Measurements from ENCODE around the gene PRX. TPM values are rescaled to one million over a fixed set of nuclear protein-coding genes. Genes with fewer than 3 reads are reported as not detected.

The PRX gene
- total and polyA plus RNA-seq, 9 of the 15 experiments (the other 6 are each of a cell fraction or from before 2014, with no cell fraction given), result 0.65 to 3.5 (median 1.7) TPM; not detected in 2

DNA sequence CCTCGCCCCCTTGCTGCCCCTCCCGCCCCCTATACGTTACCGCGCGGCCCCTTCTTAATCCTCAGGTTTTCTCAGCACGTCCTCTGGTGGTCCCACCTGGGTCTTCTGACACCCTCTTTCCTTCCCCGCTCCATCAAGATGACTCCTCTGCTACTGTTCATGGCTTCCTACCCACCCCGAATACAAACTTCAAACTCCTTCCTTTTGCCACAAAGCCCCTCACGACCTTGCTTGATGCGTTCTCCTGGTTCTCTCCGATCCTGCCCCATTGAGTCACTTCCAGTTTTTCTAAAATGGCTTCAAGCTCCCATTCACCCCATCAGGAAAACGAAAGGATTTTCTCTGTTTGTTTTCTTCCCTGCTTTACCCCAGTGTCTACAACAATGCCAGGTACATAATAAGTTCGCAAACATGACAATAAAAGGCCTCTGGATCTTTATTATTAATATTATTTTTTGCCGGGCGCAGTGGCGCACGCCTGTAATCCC is 31.7 kb upstream of the PRX start (continued):
- 0 out of 2 replicates have a peak, but pooled peaks have one; percentile 67 for TF ChIP-seq THRB (CRISPR knock-in tag; conservative IDR thresholded peaks at IDR 0.05)
- TF ChIP-seq MCM5 (IDR thresholded peaks at IDR 0.05; ENCODE audit: low read depth), result no peak
- TF ChIP-seq, protein P1, sequence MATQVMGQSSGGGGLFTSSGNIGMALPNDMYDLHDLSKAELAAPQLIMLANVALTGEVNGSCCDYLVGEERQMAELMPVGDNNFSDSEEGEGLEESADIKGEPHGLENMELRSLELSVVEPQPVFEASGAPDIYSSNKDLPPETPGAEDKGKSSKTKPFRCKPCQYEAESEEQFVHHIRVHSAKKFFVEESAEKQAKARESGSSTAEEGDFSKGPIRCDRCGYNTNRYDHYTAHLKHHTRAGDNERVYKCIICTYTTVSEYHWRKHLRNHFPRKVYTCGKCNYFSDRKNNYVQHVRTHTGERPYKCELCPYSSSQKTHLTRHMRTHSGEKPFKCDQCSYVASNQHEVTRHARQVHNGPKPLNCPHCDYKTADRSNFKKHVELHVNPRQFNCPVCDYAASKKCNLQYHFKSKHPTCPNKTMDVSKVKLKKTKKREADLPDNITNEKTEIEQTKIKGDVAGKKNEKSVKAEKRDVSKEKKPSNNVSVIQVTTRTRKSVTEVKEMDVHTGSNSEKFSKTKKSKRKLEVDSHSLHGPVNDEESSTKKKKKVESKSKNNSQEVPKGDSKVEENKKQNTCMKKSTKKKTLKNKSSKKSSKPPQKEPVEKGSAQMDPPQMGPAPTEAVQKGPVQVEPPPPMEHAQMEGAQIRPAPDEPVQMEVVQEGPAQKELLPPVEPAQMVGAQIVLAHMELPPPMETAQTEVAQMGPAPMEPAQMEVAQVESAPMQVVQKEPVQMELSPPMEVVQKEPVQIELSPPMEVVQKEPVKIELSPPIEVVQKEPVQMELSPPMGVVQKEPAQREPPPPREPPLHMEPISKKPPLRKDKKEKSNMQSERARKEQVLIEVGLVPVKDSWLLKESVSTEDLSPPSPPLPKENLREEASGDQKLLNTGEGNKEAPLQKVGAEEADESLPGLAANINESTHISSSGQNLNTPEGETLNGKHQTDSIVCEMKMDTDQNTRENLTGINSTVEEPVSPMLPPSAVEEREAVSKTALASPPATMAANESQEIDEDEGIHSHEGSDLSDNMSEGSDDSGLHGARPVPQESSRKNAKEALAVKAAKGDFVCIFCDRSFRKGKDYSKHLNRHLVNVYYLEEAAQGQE (IDR thresholded peaks at IDR 0.05; ENCODE audit: borderline replicate concordance), result peak; percentile 55
- TF ChIP-seq, protein P1 (CRISPR knock-in tag; IDR thresholded peaks at IDR 0.05; ENCODE audit: low read depth), result no peak
- 0 out of 2 replicates have a peak, but pooled peaks have one; percentile 11 for TF ChIP-seq HINFP (tag; conservative IDR thresholded peaks at IDR 0.05; ENCODE audit: low read depth)
- 0 out of 2 replicates have a peak, but pooled peaks have one; percentile 25 for TF ChIP-seq ELF4 (CRISPR knock-in tag; IDR thresholded peaks at IDR 0.05)
- 0 out of 2 replicates have a peak, but pooled peaks have one; percentile 22 for TF ChIP-seq MIER1 (IDR thresholded peaks at IDR 0.05; ENCODE audit: low read depth)
- peak; percentile 50; the same call in 1 of the 2 replicates for TF ChIP-seq SMARCA4 (IDR thresholded peaks at IDR 0.05)
- TF ChIP-seq MLLT1 (IDR thresholded peaks at IDR 0.05), result peak; percentile 21 to 58; a peak in 2 of 4 replicates
- peak; percentile 24; the same call in 1 of the 2 replicates for TF ChIP-seq DNMT1 (IDR thresholded peaks at IDR 0.05)
- 0 out of 2 replicates have a peak, but pooled peaks have one; percentile 24 for TF ChIP-seq ARID1B (IDR thresholded peaks at IDR 0.05)
- peak; percentile 45; the same call in 1 of the 2 replicates for TF ChIP-seq MTA2 (IDR thresholded peaks at IDR 0.05; ENCODE audit: low read depth)
- no peak for TF ChIP-seq FOSL1 (tag; conservative IDR thresholded peaks at IDR 0.05)
- peak; percentile 89; the same call in 1 of the 2 replicates for TF ChIP-seq VEZF1 (CRISPR knock-in tag; IDR thresholded peaks at IDR 0.05)
